SKM-1 treated with dmso at 0.1 percent for 144 hours (cell line): ENCODE results near the gene SLC23A2.

Experiments
- DNase-seq: peaks from one replicate; lab custom pipeline; 2025; ENCODE audit not compliant: unreplicated experiment; lab: John Stamatoyannopoulos, UW

SLC23A2 gene

DNA sequence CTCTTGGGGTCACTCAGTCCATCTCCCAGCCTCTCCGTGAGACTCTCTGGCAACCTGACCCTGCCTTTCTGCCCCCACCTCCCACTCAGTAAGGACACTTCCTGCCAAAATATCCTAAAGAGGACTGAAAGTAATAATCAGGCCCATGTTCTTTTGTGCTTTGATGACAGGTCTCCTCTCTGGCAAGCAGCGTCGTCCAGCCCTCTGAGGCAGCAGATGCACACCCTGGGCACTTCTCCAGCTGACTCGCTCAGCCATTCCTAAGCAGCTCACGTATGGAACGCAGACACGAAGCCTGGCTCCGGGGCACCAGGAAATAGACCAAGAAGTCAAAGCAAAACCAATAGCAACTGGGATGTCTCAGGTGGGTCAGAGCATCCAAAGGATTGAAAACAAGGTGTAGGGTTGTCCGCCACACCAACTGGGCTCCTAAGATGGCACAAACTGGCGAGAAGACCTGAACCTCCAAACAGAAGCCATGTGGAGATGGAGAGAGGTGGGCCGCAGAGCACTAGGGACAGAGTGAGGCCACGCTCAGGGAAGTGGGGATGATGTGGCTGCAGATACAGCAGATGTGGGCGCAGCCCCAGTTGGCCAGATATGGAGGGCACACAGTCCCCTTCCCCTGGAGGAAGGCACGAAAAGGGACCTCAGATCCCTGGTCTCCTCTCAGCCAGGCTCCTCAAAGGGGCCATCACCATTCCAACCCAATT, 180.3 kb downstream of the SLC23A2 start:
- DNase-seq: no peak

DNA sequence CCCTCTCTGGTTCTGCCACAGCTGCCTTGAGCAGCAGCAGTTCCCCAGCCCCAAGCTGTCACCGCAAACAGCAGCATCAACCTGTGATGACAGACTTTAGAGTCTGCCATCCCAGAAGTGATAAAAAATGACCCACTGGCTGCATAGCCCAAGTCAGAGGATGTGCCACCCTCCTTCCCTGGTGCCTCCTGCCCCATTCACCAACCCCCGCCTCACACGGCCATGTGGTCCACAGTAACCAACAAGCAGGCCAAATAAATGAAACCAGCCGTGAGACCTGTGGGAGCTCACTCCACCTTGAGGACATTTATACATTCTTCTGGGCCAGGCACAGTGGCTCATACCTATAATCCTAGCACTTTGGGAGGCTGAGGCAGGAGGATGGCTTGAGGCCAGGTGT, 181.4 kb downstream of the SLC23A2 start:
- DNase-seq: no peak

- DNase-seq: no peak
Measured at GRCh38 chr20:4817230-4817671, 184.1 kb downstream of the SLC23A2 start.

- DNase-seq: no peak
Measured at GRCh38 chr20:4815628-4816027, 185.7 kb downstream of the SLC23A2 start.

GRCh38 chr20:4814696-4815252, 186.5 kb downstream of the SLC23A2 start:
- DNase-seq: peak; percentile 40

DNA sequence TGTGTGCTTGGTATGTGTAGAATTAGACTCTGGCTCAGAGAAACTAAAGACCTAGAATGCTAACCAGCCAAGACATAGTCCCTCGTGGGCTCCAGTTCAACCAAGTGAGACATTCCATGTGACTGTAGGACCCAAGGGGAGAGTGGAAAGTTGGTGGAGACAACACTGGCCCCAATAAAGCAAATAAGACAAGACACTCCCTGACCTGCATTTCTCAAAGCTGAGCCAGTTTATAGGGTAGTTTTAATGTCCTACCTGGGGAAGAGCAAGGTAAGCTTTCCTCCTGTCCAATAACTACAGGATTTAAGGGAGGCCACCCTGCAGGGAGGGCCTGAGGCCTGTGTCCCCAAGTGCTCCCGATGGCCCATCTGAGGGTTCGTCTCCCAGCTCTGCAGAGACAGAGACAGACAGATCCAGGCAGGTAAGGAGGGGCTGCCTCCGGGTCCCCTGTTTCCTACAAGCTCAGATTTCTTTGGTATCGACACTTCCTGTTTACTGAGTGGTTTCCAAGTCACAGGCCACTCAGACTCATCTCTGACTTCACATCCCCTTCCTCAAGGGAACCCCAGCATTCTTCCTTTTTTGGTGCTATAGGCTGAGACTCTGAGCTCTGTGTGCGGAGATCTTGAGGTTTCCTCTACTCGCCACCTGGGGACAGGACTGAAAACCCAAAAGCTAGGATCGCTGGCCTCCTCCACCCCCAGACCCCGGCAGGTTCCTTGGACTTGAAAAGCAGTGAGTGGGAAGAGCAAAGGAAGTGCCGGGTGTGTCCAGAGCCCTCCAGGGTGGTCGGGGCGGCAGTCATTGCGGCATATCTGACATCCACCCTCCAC, 187.2 kb downstream of the SLC23A2 start:
- peak; percentile 78 for DNase-seq

DNA sequence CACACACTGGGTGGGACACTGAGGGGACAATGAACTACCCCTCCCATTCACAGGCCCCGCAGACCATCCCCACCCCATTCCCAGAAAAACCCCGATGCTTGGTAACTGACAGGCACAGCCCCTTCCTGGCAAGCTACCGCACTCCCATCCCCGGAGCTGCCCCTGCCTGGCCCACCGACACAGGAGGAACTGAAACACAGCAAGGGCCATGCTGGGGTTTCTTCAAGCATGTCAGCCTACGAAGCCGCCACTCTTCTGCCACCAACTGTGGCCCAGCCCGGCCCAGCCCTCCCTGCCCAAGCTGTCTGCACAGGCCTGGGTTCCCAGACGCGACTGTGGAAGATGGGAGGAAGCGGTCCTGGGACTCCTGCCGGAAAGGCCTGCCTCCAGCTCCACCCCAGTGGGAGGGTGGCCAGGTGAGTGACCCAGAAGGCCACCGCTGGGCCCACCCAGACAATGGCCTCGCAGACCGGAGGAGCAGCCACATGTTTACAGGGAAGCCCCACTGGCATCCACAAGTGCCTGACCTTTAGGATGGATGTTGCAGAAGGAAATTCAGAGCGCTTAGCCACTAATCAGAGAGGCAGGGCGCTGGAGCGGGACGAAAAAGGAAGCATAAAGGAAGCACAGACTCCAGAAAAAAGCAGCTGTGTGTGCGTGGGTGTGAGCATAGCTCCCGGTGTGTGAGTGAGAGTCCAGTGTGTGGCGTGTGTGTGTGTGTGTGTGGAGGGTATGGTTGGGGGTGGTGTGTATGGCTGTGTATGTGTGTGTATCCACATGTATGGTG, 188.0 kb downstream of the SLC23A2 start:
- no peak for DNase-seq

GRCh38 chr20:4812641-4813075, 188.7 kb downstream of the SLC23A2 start:
- DNase-seq: no peak

DNA sequence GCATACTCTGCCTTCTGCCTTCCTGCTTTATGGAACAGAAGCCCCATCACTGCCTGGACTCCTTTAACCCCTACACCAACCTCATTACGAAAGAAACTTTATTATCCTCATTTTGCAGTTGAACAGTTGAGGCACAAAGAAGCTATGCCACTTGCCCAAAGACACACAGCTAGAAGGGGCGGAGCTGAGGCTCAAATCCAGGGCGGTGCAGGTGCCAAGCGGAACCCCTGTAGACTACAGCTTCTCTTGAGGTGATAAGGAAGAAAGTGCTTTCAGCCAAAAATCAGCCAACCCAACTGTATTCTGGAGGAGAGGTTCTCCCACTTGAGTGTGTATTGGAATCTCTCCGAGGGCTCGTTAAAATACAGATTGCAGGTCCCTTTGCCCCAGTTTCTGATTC, 189.1 kb downstream of the SLC23A2 start:
- no peak for DNase-seq

- DNase-seq: peak; percentile 76
Measured at GRCh38 chr20:4811661-4812181, 189.6 kb downstream of the SLC23A2 start.

DNA sequence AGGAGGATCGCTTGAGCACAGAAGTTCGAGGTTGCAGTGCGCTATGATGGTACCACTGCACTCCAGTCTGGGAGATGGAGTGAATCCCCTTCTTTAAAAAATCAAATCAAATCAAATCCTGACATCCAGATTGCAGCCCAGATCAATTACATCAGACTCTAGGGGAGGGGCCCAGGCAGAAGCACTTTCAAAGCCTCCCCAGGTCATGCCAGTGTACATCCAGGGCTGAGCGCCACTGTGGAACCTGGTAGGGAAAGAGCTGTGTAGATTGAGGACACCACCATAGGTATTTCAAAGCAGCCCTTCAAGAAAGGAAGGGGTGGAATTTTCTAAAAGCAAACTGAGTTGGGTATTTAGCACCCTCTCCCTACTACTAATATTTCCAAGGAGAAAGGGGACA, 190.1 kb downstream of the SLC23A2 start:
- no peak for DNase-seq

DNA sequence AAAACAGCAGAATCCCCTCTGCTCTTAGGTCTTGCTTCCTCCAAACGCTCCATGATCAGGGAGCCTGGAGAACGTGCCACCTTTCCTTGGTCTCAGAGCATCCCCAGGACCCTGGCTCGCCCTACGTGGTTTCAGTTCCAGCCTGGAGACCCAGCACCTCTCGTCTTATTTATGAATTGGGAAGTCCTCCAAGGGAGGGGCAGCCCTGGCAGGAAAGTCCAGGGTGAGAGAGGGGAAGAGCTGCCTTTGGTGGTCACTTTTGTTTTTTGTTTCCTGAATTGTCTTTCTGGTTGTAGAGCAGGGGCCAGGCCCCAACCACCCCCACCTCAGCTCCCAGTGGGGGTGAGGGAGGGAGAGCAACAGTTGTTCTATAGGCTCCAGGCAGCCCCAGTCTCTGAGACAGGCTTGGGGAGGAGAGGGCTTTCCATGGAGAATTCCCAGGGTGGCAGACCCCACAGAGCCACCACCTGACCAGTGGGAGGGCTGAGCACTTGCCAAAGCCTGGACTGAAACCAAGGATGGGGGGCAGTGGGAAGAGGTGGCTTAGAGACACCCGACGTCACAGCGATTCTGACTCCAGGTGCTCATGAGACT, 190.8 kb downstream of the SLC23A2 start:
- DNase-seq: no peak

GRCh38 chr20:4809707-4810106, 191.6 kb downstream of the SLC23A2 start:
- DNase-seq: no peak

GRCh38 chr20:4808872-4809271, 192.4 kb downstream of the SLC23A2 start:
- DNase-seq: no peak

DNA sequence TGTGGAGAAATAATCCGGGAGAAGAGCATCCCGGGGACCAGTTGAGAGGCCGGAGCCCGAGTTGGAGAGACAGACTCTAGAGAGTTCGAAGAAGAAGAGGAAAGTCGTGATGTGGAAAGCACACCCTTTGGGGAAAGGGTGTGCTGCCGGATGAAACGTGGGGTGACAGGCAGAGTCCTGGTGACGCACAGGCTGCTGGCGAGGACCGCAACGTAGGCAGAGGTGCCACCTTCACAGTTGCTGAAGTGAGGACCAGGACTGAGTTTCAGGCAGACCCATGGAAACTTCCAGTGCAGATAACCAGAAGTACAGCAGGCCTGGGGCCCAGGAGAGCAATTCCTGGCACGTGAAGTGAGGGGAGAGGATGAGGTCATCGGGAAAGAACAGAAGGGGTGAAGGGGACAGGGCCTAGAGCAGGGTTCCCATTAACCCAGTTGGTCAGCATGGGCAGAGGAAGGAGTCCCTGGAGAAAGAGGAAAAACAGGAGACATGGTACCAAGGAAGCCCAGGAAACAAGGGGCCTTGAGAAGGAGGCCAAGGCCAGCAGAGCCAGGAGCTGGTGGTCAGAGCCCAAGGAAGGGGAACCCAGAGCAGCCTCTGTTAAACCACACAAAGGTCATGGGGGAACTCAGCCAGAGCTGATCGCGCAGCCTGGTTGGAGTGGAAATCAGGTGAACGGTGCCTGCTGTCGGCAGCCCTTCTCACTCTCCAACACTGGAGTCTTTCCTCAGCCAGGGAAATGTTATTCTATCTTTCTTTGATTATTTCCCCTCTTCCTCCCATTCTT, 195.5 kb downstream of the SLC23A2 start:
- DNase-seq: no peak

DNA sequence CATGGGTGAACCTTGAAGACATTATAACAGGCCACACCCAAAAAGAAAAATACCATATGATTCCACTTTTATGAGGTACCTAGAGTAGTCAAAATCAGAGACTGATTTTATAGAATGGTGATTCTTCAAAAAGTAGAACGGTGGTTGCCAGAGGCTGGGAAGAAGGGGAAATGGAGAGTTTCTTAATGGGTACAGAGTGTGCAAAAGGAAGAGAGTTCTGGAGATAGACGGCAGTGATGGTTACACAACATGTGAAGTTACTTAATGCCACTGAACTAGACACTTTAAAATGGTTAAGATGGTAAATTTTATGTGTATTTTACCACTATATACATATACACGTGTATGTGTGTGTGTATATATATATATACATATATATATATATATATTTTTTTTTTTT, 198.8 kb downstream of the SLC23A2 start:
- peak; percentile 48 for DNase-seq
